Mesodermal cell (in vitro differentiated cells): ENCODE measurements around the gene RPL22.

Experiments used
- H3K27ac ChIP-seq: 2 replicates; pipeline ENCODE4 v1.7.0; 2013; ENCODE audit warnings: mild to moderate bottlenecking, low read depth, low read length, moderate library complexity; ENCODE audit not compliant: severe bottlenecking
- H3K36me3 ChIP-seq: 2 replicates; pipeline ENCODE4 v1.7.1; 2013; ENCODE audit warnings: mild to moderate bottlenecking, low read length, moderate library complexity; ENCODE audit not compliant: control insufficient read depth, insufficient read depth
- H3K4me1 ChIP-seq: one replicate; pipeline ENCODE4 v1.7.1; 2013; ENCODE audit warnings: mild to moderate bottlenecking, low read length; ENCODE audit not compliant: insufficient read depth, control insufficient read depth, poor library complexity, severe bottlenecking
- H3K4me3 ChIP-seq: 2 replicates; pipeline ENCODE4 v1.7.0; 2013; ENCODE audit warnings: low read length, control low read depth, mild to moderate bottlenecking; ENCODE audit not compliant: insufficient read depth, poor library complexity, severe bottlenecking; ENCODE audit errors: extremely low read depth
- H3K9me3 ChIP-seq: 2 replicates; pipeline ENCODE4 v1.7.1; 2013; ENCODE audit warnings: mild to moderate bottlenecking, low read length, moderate library complexity; ENCODE audit not compliant: control insufficient read depth
- WGBS, 2 experiments: methylation state at CpG; one replicate each; pipeline ENCODE4 v1.1.5; 2013; ENCODE audit warnings: missing lambda C conversion rate in 2 of 2; ENCODE audit not compliant: insufficient coverage in 2 of 2; 5-methylcytosine and 5-hydroxymethylcytosine counted together

Gene RPL22

GRCh38 chr1:6198646-6199297 lies 623 bp downstream of the RPL22 start:
- Histone ChIP-seq H3K9me3 (no peaks in the 10 kb centered on the region), H3K36me3 (peaks cover 41% of the 10 kb centered on the region), H3K4me3 (peak overlapping the region; percentile 96), H3K4me1 (peaks cover 14% of the 10 kb centered on the region), H3K27ac (peak overlapping the region; percentile 71)
- 0% methylated on average over 27 to 28 of the region's 31 CpGs for WGBS, 2 experiments

- no peak overlapping the region for H3K27ac ChIP-seq
- H3K4me3 ChIP-seq, result peak overlapping the region; percentile 96
- peaks cover 14% of the 10 kb centered on the region for H3K4me1 ChIP-seq
- 66% methylated on average over 3 of the region's 6 CpGs for WGBS, 2 experiments
- peaks cover 50% of the 10 kb centered on the region for H3K36me3 ChIP-seq
- H3K9me3 ChIP-seq, result no peaks in the 10 kb centered on the region
Observed at GRCh38 chr1:6197746-6198427, 1.5 kb downstream of the RPL22 start.

GRCh38 chr1:6191968-6192367 lies 7.4 kb downstream of the RPL22 start:
- H3K27ac ChIP-seq, result no peak overlapping the region
- no CpG with 5 or more reads among the region's 1 CpG for WGBS, 2 experiments
- no peak overlapping the region for H3K4me3 ChIP-seq
- no peaks in the 10 kb centered on the region for H3K9me3 ChIP-seq
- peaks cover 4% of the 10 kb centered on the region for H3K4me1 ChIP-seq
- H3K36me3 ChIP-seq, result peaks cover 95% of the 10 kb centered on the region

- H3K4me1 ChIP-seq, result peaks cover 3% of the 10 kb centered on the region
- WGBS, 2 experiments, result 89 to 98% methylated on average over 7 of the region's 8 CpGs
- H3K27ac ChIP-seq, result no peak overlapping the region
- peaks cover 83% of the 10 kb centered on the region for H3K36me3 ChIP-seq
- no peak overlapping the region for H3K4me3 ChIP-seq
- no peaks in the 10 kb centered on the region for H3K9me3 ChIP-seq
Observed at GRCh38 chr1:6188466-6188865, 10.9 kb downstream of the RPL22 start.

- Histone ChIP-seq H3K9me3 (no peaks in the 10 kb centered on the region), H3K4me1 (peaks cover 3% of the 10 kb centered on the region), H3K4me3 (no peak overlapping the region), H3K36me3 (peaks cover 59% of the 10 kb centered on the region), H3K27ac (no peak overlapping the region)
- WGBS, 2 experiments, result 69 to 81% methylated on average over 7 to 10 of the region's 10 CpGs
Observed at GRCh38 chr1:6185635-6186382, 13.6 kb downstream of the RPL22 start.

GRCh38 chr1:6185151-6185550 lies 14.2 kb downstream of the RPL22 start:
- WGBS, 2 experiments, result 76 to 95% methylated on average over 3 of the region's 3 CpGs
- peaks cover 52% of the 10 kb centered on the region for H3K36me3 ChIP-seq

GRCh38 chr1:6184083-6184783 lies 15.2 kb downstream of the RPL22 start:
- Histone ChIP-seq H3K4me3 (no peak overlapping the region), H3K9me3 (no peaks in the 10 kb centered on the region), H3K27ac (no peak overlapping the region), H3K4me1 (peaks cover 3% of the 10 kb centered on the region), H3K36me3 (peaks cover 43% of the 10 kb centered on the region)
- WGBS, 2 experiments, result 91 to 98% methylated on average over 5 to 8 of the region's 13 CpGs

More at GRCh38 chr1:6185151-6185550, 14.2 kb downstream of the RPL22 start:
- Histone ChIP-seq H3K9me3 (no peaks in the 10 kb centered on the region), H3K4me3 (no peak overlapping the region), H3K4me1 (peaks cover 3% of the 10 kb centered on the region), H3K27ac (no peak overlapping the region)

- no peaks in the 10 kb centered on the region for H3K9me3 ChIP-seq
- WGBS, 2 experiments, result 66 to 77% methylated on average over 5 to 6 of the region's 6 CpGs
- H3K4me3 ChIP-seq, result no peak overlapping the region
- peaks cover 6% of the 10 kb centered on the region for H3K4me1 ChIP-seq
- peaks cover 37% of the 10 kb centered on the region for H3K36me3 ChIP-seq
- H3K27ac ChIP-seq, result no peak overlapping the region
Observed at GRCh38 chr1:6183520-6183989, 15.8 kb downstream of the RPL22 start.

- WGBS, 2 experiments, result 23 to 37% methylated on average over 5 to 8 of the region's 10 CpGs
- no peak overlapping the region for H3K4me3 ChIP-seq
- peaks cover 19% of the 10 kb centered on the region for H3K36me3 ChIP-seq
- H3K9me3 ChIP-seq, result no peaks in the 10 kb centered on the region
- no peak overlapping the region for H3K27ac ChIP-seq
- peaks cover 6% of the 10 kb centered on the region for H3K4me1 ChIP-seq
Observed at GRCh38 chr1:6181347-6181770, 18.0 kb downstream of the RPL22 start.

- H3K4me1 ChIP-seq, result peaks cover 6% of the 10 kb centered on the region
- H3K4me3 ChIP-seq, result no peak overlapping the region
- no peaks in the 10 kb centered on the region for H3K9me3 ChIP-seq
- H3K27ac ChIP-seq, result no peak overlapping the region
- peaks cover 16% of the 10 kb centered on the region for H3K36me3 ChIP-seq
- WGBS, 2 experiments, result 7 to 9% methylated on average over 24 to 33 of the region's 36 CpGs
Observed at GRCh38 chr1:6180707-6181311, 18.6 kb downstream of the RPL22 start.
